NCI-H128 (cell line): ENCODE data around the gene TMED6.
"Not testable (repeated sequence)": the region's sequence is repeated elsewhere in the genome, so short reads cannot be mapped to it uniquely, and the experiment has no call there.

Source experiments
- DNase-seq: peaks from one replicate; lab custom pipeline; 2025; ENCODE audit not compliant: unreplicated experiment; lab: John Stamatoyannopoulos, UW

TMED6 gene

DNA sequence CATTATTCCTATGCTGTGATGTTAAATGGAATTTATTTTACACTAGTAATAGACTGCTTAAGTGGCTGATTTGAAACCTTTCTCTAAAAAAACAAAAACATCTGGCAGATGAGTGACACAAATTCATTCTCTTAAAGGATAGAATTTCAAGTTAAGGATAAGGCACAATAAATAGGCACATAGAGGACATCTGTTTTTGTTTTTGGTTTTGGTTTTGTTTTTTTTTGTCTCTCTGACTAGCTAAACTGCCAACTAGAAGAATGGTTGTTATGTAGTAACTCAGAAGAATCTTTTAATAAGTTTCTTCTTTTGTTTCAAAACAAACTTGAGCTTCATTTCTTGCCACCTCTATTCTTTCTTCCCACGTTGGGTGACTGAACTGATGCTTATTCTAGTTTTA lies 45.6 kb downstream of the TMED6 start:
- DNase-seq, result no peak

DNA sequence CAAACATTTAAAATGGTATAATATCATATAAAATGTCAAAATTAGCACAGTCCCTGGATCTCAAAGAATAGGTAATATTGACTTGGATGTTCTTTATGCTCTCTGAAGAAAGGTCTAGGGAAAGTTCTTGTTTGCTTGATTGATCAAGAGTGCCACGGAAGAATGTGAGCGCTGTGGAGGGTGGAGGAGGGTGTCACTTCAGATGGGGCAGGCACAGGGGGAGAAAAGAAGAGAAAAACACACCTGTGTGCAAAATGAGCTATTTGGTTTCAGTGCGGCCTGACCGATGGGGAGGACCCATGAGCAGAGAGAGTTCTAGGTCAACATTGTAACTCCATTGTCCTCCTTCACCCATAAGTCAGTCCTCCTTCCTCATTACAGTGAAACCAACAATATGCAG lies 49.3 kb downstream of the TMED6 start:
- DNase-seq, result no peak

- no peak for DNase-seq
These were observed 49.7 kb downstream of the TMED6 start for GRCh38 chr16:69301861-69302260.

- no peak for DNase-seq
These were observed 50.4 kb downstream of the TMED6 start for GRCh38 chr16:69301187-69301586.

GRCh38 chr16:69298261-69298660 lies 53.3 kb downstream of the TMED6 start:
- no peak for DNase-seq

GRCh38 chr16:69296771-69297170 lies 54.8 kb downstream of the TMED6 start:
- not testable (repeated sequence) for DNase-seq

DNA sequence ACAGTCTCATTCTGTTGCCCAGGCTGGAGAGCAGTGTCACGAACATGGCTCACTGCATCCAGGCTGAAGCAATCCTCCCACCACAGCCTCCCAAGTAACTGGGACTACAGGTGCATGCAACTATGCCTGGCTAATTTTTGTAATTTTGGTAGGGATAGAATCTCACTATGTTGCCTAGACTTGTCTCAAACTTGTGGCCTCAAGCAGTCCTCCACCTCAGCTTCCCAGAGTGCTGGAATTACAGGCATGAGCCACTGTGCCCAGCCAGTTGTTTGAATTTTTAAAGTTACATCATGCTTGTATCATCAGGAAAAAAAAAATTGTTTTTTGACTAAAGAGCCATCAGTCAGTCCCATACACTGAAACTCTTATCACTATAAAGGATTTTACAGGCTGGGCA lies 57.5 kb downstream of the TMED6 start:
- no peak for DNase-seq

DNA sequence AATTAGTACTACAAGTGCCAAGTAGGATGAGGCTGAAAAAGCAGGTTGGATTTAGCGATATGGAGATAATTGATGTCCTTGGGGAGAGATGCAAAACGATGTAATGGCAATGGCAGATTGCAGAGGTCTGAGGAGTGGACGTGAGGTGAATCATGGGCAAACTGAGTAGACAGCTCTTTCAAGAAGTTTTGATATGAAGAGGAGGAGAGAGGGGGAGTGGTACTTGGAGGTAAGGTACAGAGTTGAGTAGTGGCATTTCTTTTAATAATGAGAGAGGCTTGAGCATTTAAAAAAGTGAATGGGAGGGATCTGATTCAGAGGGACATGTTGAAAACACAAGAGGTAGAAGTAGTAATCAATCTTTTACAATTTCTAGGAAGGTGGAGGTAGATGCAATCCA lies 58.2 kb downstream of the TMED6 start:
- DNase-seq, result no peak
